ENCODE results near the gene SPTLC3. TPM values are rescaled to one million over a fixed set of nuclear protein-coding genes. Genes with fewer than 3 reads are reported as not detected.

SPTLC3 gene
- total RNA-seq, 1 experiment from 2014 or later: 0.03 TPM

- Histone ChIP-seq H3K4me3 (ENCODE audit: low read depth in 2 of 2, low read length in 2 of 2) (no peak overlapping the region), H3K36me3 (ENCODE audit: control insufficient read depth, insufficient read depth, low read length) (no peaks in the 10 kb centered on the region), H3K27me3 (ENCODE audit: control insufficient read depth, insufficient read depth, low read length) (no peaks in the 10 kb centered on the region), H3K9me3 (ENCODE audit: control insufficient read depth, insufficient read depth, low read depth, low read length) (no peaks in the 10 kb centered on the region), H3K4me1 (ENCODE audit: control insufficient read depth, insufficient read depth, low read length) (no peaks in the 10 kb centered on the region), H3K27ac (ENCODE audit: low read length) (no peak overlapping the region)
- ChIA-PET POLR2A (no interaction called here), CTCF (no interaction called here)
- DNase-seq (ENCODE audit: low read depth, low spot score): no peak
- intact Hi-C loops (cut with micrococcal nuclease; ENCODE audit: unreplicated experiment): no loop called here
- BruUV-seq (replicated peaks): no TSS peak
- in situ Hi-C loops (cut with HindIII; ENCODE audit: low pct_unique_long_range_greater_than_20kb, low sequenced_read_pairs): no loop called here
- TF ChIP-seq SIN3A (IDR thresholded peaks at IDR 0.05; ENCODE audit: borderline replicate concordance, insufficient read depth, low read depth, low read length): no peak
- ATAC-seq: no peak
Observed at GRCh38 chr20:13042458-13042794, 33.7 kb downstream of the SPTLC3 start.

GRCh38 chr20:13046409-13046808, 37.6 kb downstream of the SPTLC3 start:
- BruUV-seq (replicated peaks): no TSS peak
- TF ChIP-seq SIN3A (IDR thresholded peaks at IDR 0.05; ENCODE audit: borderline replicate concordance, insufficient read depth, low read depth, low read length): no peak
- no peak for TF ChIP-seq TCF7L2 (IDR thresholded peaks at IDR 0.05; ENCODE audit: low read depth, low read length)
- TF ChIP-seq POLR2AphosphoS5 (IDR thresholded peaks at IDR 0.05; ENCODE audit: low read depth, low read length): no peak
- no peak for TF ChIP-seq CTCF (IDR thresholded peaks at IDR 0.05)
- no peak for TF ChIP-seq REST (IDR thresholded peaks at IDR 0.05; ENCODE audit: insufficient read depth in 1 of 2, low read depth in 2 of 2, low read length in 1 of 2)
- H3K9me3 ChIP-seq (ENCODE audit: control insufficient read depth, insufficient read depth, low read depth, low read length): no peaks in the 10 kb centered on the region

GRCh38 chr20:13054011-13054410, 45.2 kb downstream of the SPTLC3 start:
- no peak for TF ChIP-seq TCF7L2 (IDR thresholded peaks at IDR 0.05; ENCODE audit: low read depth, low read length)
- no peak for TF ChIP-seq SIN3A (IDR thresholded peaks at IDR 0.05; ENCODE audit: borderline replicate concordance, insufficient read depth, low read depth, low read length)
- TF ChIP-seq POLR2AphosphoS5 (IDR thresholded peaks at IDR 0.05; ENCODE audit: low read depth, low read length): no peak
- no peak for TF ChIP-seq REST (IDR thresholded peaks at IDR 0.05; ENCODE audit: insufficient read depth in 1 of 2, low read depth in 2 of 2, low read length in 1 of 2)
- no peak for TF ChIP-seq CTCF (IDR thresholded peaks at IDR 0.05)
- H3K27me3 ChIP-seq (ENCODE audit: control insufficient read depth, insufficient read depth, low read length): no peaks in the 10 kb centered on the region
- H3K4me3 ChIP-seq (ENCODE audit: low read depth in 2 of 2, low read length in 2 of 2): no peak overlapping the region
- H3K36me3 ChIP-seq (ENCODE audit: control insufficient read depth, insufficient read depth, low read length): no peaks in the 10 kb centered on the region
- no peak for DNase-seq (ENCODE audit: low read depth, low spot score)
- intact Hi-C loops (cut with micrococcal nuclease; ENCODE audit: unreplicated experiment) (no loop called here), in situ Hi-C loops (cut with HindIII; ENCODE audit: low pct_unique_long_range_greater_than_20kb, low sequenced_read_pairs) (no loop called here)
- ChIA-PET CTCF (no interaction called here), POLR2A (no interaction called here)
- H3K4me1 ChIP-seq (ENCODE audit: control insufficient read depth, insufficient read depth, low read length): no peaks in the 10 kb centered on the region
- no peak overlapping the region for H3K27ac ChIP-seq (ENCODE audit: low read length)
- ATAC-seq: no peak
- no TSS peak for BruUV-seq (replicated peaks)
- no peaks in the 10 kb centered on the region for H3K9me3 ChIP-seq (ENCODE audit: control insufficient read depth, insufficient read depth, low read depth, low read length)

More at GRCh38 chr20:13046409-13046808, 37.6 kb downstream of the SPTLC3 start:
- Histone ChIP-seq H3K27me3 (ENCODE audit: control insufficient read depth, insufficient read depth, low read length) (no peaks in the 10 kb centered on the region), H3K4me3 (ENCODE audit: low read depth in 2 of 2, low read length in 2 of 2) (no peak overlapping the region), H3K36me3 (ENCODE audit: control insufficient read depth, insufficient read depth, low read length) (no peaks in the 10 kb centered on the region), H3K27ac (ENCODE audit: low read length) (no peak overlapping the region), H3K4me1 (ENCODE audit: control insufficient read depth, insufficient read depth, low read length) (no peaks in the 10 kb centered on the region)
- ChIA-PET CTCF (no interaction called here), POLR2A (no interaction called here)
- no peak for ATAC-seq
- intact Hi-C loops (cut with micrococcal nuclease; ENCODE audit: unreplicated experiment) (no loop called here), in situ Hi-C loops (cut with HindIII; ENCODE audit: low pct_unique_long_range_greater_than_20kb, low sequenced_read_pairs) (no loop called here)
- DNase-seq (ENCODE audit: low read depth, low spot score): no peak
